Stimulated activated CD4-positive, alpha-beta T cell treated with anti-CD3 and anti-CD28 coated beads, Interleukin-12 subunit alpha, Interleukin-12 subunit beta, amount 100 ng/mL, for 4 hours (primary cell): ENCODE data around the gene DYNC2I2.

Experiments
- DNase-seq: peaks from one replicate; pipeline ENCODE4 v3.0.0-alpha.2; 2020

Gene DYNC2I2

GRCh38 chr9:128635266-128636023 is 21.2 kb downstream of the DYNC2I2 start:
- DNase-seq, result no peak

- DNase-seq, result no peak
Observed at GRCh38 chr9:128634651-128635262, 21.9 kb downstream of the DYNC2I2 start.

GRCh38 chr9:128634111-128634510 is 22.5 kb downstream of the DYNC2I2 start:
- DNase-seq, result no peak

- no peak for DNase-seq
Observed at GRCh38 chr9:128633601-128634000, 23.0 kb downstream of the DYNC2I2 start.

- DNase-seq, result no peak
Observed at GRCh38 chr9:128633057-128633456, 23.6 kb downstream of the DYNC2I2 start.

- DNase-seq, result no peak
Observed at GRCh38 chr9:128632486-128632885, 24.2 kb downstream of the DYNC2I2 start.

- no peak for DNase-seq
Observed at GRCh38 chr9:128632066-128632465, 24.6 kb downstream of the DYNC2I2 start.

GRCh38 chr9:128631636-128632035 is 25.0 kb downstream of the DYNC2I2 start:
- DNase-seq, result no peak

GRCh38 chr9:128629852-128630545 is 26.6 kb downstream of the DYNC2I2 start:
- no peak for DNase-seq

GRCh38 chr9:128629136-128629535 is 27.5 kb downstream of the DYNC2I2 start:
- DNase-seq, result no peak

- DNase-seq, result no peak
Observed at GRCh38 chr9:128628471-128629048, 28.1 kb downstream of the DYNC2I2 start.

GRCh38 chr9:128627906-128628305 is 28.7 kb downstream of the DYNC2I2 start:
- no peak for DNase-seq

- DNase-seq, result no peak
Observed at GRCh38 chr9:128627127-128627715, 29.4 kb downstream of the DYNC2I2 start.

GRCh38 chr9:128626181-128626580 is 30.5 kb downstream of the DYNC2I2 start:
- DNase-seq, result no peak

- DNase-seq, result no peak
Observed at GRCh38 chr9:128625391-128626146, 31.1 kb downstream of the DYNC2I2 start.

GRCh38 chr9:128624566-128624965 is 32.1 kb downstream of the DYNC2I2 start:
- DNase-seq, result no peak

GRCh38 chr9:128621730-128622455 is 34.8 kb downstream of the DYNC2I2 start:
- DNase-seq, result no peak

GRCh38 chr9:128619779-128620178 is 36.9 kb downstream of the DYNC2I2 start:
- DNase-seq, result no peak

- DNase-seq, result no peak
Observed at GRCh38 chr9:128619127-128619526, 37.5 kb downstream of the DYNC2I2 start.

GRCh38 chr9:128617943-128618342 is 38.7 kb downstream of the DYNC2I2 start:
- no peak for DNase-seq

GRCh38 chr9:128615571-128615970 is 41.1 kb downstream of the DYNC2I2 start:
- DNase-seq, result no peak

GRCh38 chr9:128614728-128615127 is 41.9 kb downstream of the DYNC2I2 start:
- no peak for DNase-seq
